ENCODE data around the gene PSPH.

- TF ChIP-seq POLR2AphosphoS5 (IDR thresholded peaks at IDR 0.05; ENCODE audit: borderline replicate concordance, low read depth, low read length) = no peak
- TF ChIP-seq EZH2 (IDR thresholded peaks at IDR 0.05) = no peak
- no peak for TF ChIP-seq FOXP2 (optimal IDR thresholded peaks at IDR 0.05; ENCODE audit: control extremely low read depth, extremely low read length, insufficient read depth)
These were observed 58.9 kb downstream of the PSPH start for GRCh38 chr7:55992346-55992745.

Data from SK-N-MC (cell line).